ENCODE measurements around the gene ADISSP.

DNA sequence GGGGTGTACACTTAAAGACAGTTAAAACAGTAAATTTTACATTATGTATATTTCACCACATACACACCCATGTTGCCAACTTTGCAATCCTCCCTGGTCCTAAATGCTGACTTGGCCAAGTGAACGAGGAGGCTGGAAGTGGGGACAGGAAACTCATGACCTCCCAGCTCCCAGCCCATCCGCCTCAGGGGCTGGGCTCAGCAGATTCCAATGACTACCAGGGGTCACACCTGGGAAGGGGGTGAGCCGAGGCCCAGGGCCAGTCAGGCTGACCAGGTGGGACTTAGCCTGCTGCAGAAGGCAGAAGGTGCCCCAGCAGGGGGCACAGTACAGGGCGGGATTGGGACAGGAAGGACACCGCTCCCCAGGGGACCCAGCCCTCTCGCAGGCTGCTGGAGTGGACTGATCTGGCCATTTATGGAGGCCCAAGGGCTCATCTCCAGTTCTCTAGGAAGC is 57.5 kb downstream of the ADISSP start:
- TF ChIP-seq POLR2AphosphoS5 (IDR thresholded peaks at IDR 0.05; ENCODE audit: low read depth, low read length): no peak
- no peak for TF ChIP-seq TAF1 (IDR thresholded peaks at IDR 0.05; ENCODE audit: borderline replicate concordance, insufficient read depth, low read length)
- TF ChIP-seq, protein P1, sequence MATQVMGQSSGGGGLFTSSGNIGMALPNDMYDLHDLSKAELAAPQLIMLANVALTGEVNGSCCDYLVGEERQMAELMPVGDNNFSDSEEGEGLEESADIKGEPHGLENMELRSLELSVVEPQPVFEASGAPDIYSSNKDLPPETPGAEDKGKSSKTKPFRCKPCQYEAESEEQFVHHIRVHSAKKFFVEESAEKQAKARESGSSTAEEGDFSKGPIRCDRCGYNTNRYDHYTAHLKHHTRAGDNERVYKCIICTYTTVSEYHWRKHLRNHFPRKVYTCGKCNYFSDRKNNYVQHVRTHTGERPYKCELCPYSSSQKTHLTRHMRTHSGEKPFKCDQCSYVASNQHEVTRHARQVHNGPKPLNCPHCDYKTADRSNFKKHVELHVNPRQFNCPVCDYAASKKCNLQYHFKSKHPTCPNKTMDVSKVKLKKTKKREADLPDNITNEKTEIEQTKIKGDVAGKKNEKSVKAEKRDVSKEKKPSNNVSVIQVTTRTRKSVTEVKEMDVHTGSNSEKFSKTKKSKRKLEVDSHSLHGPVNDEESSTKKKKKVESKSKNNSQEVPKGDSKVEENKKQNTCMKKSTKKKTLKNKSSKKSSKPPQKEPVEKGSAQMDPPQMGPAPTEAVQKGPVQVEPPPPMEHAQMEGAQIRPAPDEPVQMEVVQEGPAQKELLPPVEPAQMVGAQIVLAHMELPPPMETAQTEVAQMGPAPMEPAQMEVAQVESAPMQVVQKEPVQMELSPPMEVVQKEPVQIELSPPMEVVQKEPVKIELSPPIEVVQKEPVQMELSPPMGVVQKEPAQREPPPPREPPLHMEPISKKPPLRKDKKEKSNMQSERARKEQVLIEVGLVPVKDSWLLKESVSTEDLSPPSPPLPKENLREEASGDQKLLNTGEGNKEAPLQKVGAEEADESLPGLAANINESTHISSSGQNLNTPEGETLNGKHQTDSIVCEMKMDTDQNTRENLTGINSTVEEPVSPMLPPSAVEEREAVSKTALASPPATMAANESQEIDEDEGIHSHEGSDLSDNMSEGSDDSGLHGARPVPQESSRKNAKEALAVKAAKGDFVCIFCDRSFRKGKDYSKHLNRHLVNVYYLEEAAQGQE (IDR thresholded peaks at IDR 0.05; ENCODE audit: insufficient read depth in 1 of 2, low read depth in 2 of 2, low read length in 2 of 2): no peak
- TF ChIP-seq SIN3A (IDR thresholded peaks at IDR 0.05; ENCODE audit: borderline replicate concordance, insufficient read depth, low read length): no peak
